B cell (primary cell): ENCODE measurements around the gene TBC1D22B. TPM values are rescaled to one million over a fixed set of nuclear protein-coding genes. Genes with fewer than 3 reads are reported as not detected.

Experiments used
- ATAC-seq: fragments of 200-7000 bp; cut with Tn5 transposase; one replicate; pipeline ENCODE4 v1.10.0; 2021; ENCODE audit warnings: low read depth, mild to moderate bottlenecking, moderate number of reproducible peaks, moderate library complexity
- CTCF ChIA-PET: fragments of 350-600 bp; sonication (Branson Sonifier 250); formaldehyde crosslinking; loops from one replicate; lab custom pipeline; 2021; ENCODE audit warnings: antibody characterized with exemption, inconsistent platforms; lab: Charles Lee
- POLR2A ChIA-PET: fragments of 350-600 bp; sonication (Branson Sonifier 250); formaldehyde crosslinking; loops from one replicate; lab custom pipeline; 2021; ENCODE audit warnings: antibody characterized with exemption; lab: Charles Lee
- DNase-seq: peaks from one replicate; pipeline ENCODE4 v3.0.0; 2013
- H2AFZ ChIP-seq: 2 replicates; pipeline ENCODE4 v1.6.1; 2012; ENCODE audit warnings: mild to moderate bottlenecking, low read depth, low read length; ENCODE audit not compliant: insufficient read depth, poor library complexity, severe bottlenecking
- H3K27ac ChIP-seq, 2 donors: 1 replicate in 1 of 2; 2 replicates in 1 of 2; pipeline ENCODE4 v1.5.1; 2012 to 2013; ENCODE audit warnings: low read length in 2 of 2, mild to moderate bottlenecking in 2 of 2, moderate library complexity in 1 of 2
- H3K27me3 ChIP-seq, 4 experiments: fragments of 200-600 bp in 1 of 4; sonication (generic) in 1 of 4; replicated peaks in 1 of 4; 1 replicate in 2 of 4; 2 replicates in 2 of 4; pipeline versions ENCODE4 v1.6.1 to v1.7.0; 2013 to 2016; ENCODE audit warnings: low read length in 3 of 4, mild to moderate bottlenecking in 2 of 4, mixed read lengths in 1 of 4, moderate library complexity in 1 of 4; ENCODE audit not compliant: insufficient read depth in 4 of 4, control insufficient read depth in 3 of 4; ENCODE audit errors: control extremely low read depth in 1 of 4
- H3K36me3 ChIP-seq, 2 experiments: replicated peaks in 1 of 2; 1 replicate in 1 of 2; 2 replicates in 1 of 2; pipeline versions ENCODE4 v1.6.1 to v1.7.1; 2013; ENCODE audit warnings: low read length in 1 of 2; ENCODE audit not compliant: insufficient read depth in 2 of 2, control insufficient read depth in 1 of 2; ENCODE audit errors: control extremely low read depth in 1 of 2, extremely low read depth in 1 of 2
- H3K4me1 ChIP-seq, 2 donors: fragments of 200-600 bp in 1 of 2; sonication (generic) in 1 of 2; 1 replicate in 1 of 2; 2 replicates in 1 of 2; pipeline versions ENCODE4 v1.5.1 to v1.6.1; 2013 to 2017; ENCODE audit warnings: low read length in 2 of 2; ENCODE audit not compliant: control insufficient read depth in 2 of 2, insufficient read depth in 2 of 2
- H3K4me2 ChIP-seq: replicated peaks from 2 replicates; pipeline ENCODE3; 2012; ENCODE audit warnings: mild to moderate bottlenecking, low read depth, low read length; ENCODE audit not compliant: poor library complexity, severe bottlenecking
- H3K4me3 ChIP-seq, 5 experiments: fragments of 200-600 bp in 1 of 5; sonication (generic) in 1 of 5; 1 replicate in 3 of 5; 2 replicates in 2 of 5; pipeline versions ENCODE4 v1.5.1 to v1.7.0; 2011 to 2016; ENCODE audit warnings: low read length in 4 of 5, mild to moderate bottlenecking in 4 of 5, low read depth in 2 of 5, control low read depth in 1 of 5, moderate library complexity in 1 of 5; ENCODE audit not compliant: insufficient read depth in 1 of 5; ENCODE audit errors: control extremely low read depth in 1 of 5, extremely low read depth in 1 of 5
- H3K79me2 ChIP-seq: fragments of 200-600 bp; sonication (generic); one replicate; pipeline ENCODE4 v1.6.0; 2016; ENCODE audit warnings: low read length; ENCODE audit not compliant: control insufficient read depth, insufficient read depth
- H3K9ac ChIP-seq: fragments of 200-600 bp; sonication (generic); 2 replicates; pipeline ENCODE4 v1.6.1; 2017; ENCODE audit warnings: mild to moderate bottlenecking, low read length, moderate library complexity
- H3K9me3 ChIP-seq, 3 donors: one replicate each; pipeline versions ENCODE4 v1.6.1 to v1.7.1; 2013; ENCODE audit warnings: low read length in 2 of 3; ENCODE audit not compliant: control insufficient read depth in 2 of 3, insufficient read depth in 1 of 3; ENCODE audit errors: control extremely low read depth in 1 of 3
- H4K20me1 ChIP-seq: 2 replicates; pipeline ENCODE4 v1.6.0; 2012; ENCODE audit warnings: mild to moderate bottlenecking, low read length; ENCODE audit not compliant: insufficient read depth, control insufficient read depth, poor library complexity, severe bottlenecking
- H3K27ac Mint-ChIP-seq: one replicate; pipeline ENCODE4 v1.8.0; 2021; ENCODE audit warnings: mixed read lengths
- H3K27me3 Mint-ChIP-seq: one replicate; pipeline ENCODE4 v1.8.0; 2021; ENCODE audit warnings: mixed read lengths
- H3K4me1 Mint-ChIP-seq: one replicate; pipeline ENCODE4 v1.8.0; 2021; ENCODE audit warnings: mixed read lengths
- H3K4me3 Mint-ChIP-seq: one replicate; pipeline ENCODE4 v1.8.0; 2021; ENCODE audit warnings: mixed read lengths
- H3K9me3 Mint-ChIP-seq: one replicate; pipeline ENCODE4 v1.8.0; 2022; ENCODE audit warnings: mixed read lengths; ENCODE audit not compliant: insufficient read depth
- EZH2 ChIP-seq: IDR thresholded peaks from 2 replicates; pipeline ENCODE4 v1.6.1; 2012; ENCODE audit warnings: borderline replicate concordance, low read depth, mild to moderate bottlenecking, moderate library complexity, low read length; ENCODE audit not compliant: insufficient read depth, poor library complexity, severe bottlenecking
- WGBS: methylation state at CpG from one replicate; pipeline ENCODE4 v1.1.5; 2013; ENCODE audit warnings: missing lambda C conversion rate; ENCODE audit not compliant: insufficient coverage; 5-methylcytosine and 5-hydroxymethylcytosine counted together
- intact Hi-C: fragments of 100-400 bp; cut with micrococcal nuclease; formaldehyde crosslinking; loops from one replicate; pipeline ENCODE4 v1.10.0; 2022
- polyA plus RNA-seq: library from polyadenylated mRNA; depleted of rRNA; stranded (reverse); fragments of >200 nt; gene quantifications from 2 replicates; pipeline ENCODE4 v1.2.3, GENCODE V29; 2012
- total RNA-seq, 2 donors: library from RNA; stranded (reverse); fragments of 120-200 nt in 1 of 2; gene quantifications; 1 replicate in 1 of 2; 2 replicates in 1 of 2; pipeline versions ENCODE4 v1.2.3 to v1.2.4, GENCODE V29; 2013 to 2022
- TF ChIP-seq, protein P1 (sequence below): fragments of 200-600 bp; IDR thresholded peaks from one replicate; pipeline ENCODE4 v1.8.0; 2022; ENCODE audit warnings: antibody characterized with exemption, mild to moderate bottlenecking

Gene TBC1D22B
- total and polyA plus RNA-seq, 2 donors (not counting 1 experiment from before 2014, with no cell fraction given) = 5.1 to 12.5 TPM

- Histone ChIP-seq H3K4me1 (peaks cover 4 to 12% of the 10 kb centered on the region in 2 donors), H3K27me3 (peaks cover 0 to 4% (median 0%) of the 10 kb centered on the region in 4 experiments), H3K9me3 (no peaks in the 10 kb centered on the region), H4K20me1 (no peaks in the 10 kb centered on the region), H2AFZ (no peak overlapping the region), H3K4me3 (no peak overlapping the region), H3K36me3 (no peaks in the 10 kb centered on the region), H3K4me2 (no peak overlapping the region), H3K79me2 (no peaks in the 10 kb centered on the region), H3K9ac (no peak overlapping the region), H3K27ac (no peak overlapping the region)
- ATAC-seq (peak; percentile 71), DNase-seq (peak; percentile 85)
- no peaks in the 10 kb centered on the region for H3K27me3 Mint-ChIP-seq
- TF ChIP-seq, protein P1, sequence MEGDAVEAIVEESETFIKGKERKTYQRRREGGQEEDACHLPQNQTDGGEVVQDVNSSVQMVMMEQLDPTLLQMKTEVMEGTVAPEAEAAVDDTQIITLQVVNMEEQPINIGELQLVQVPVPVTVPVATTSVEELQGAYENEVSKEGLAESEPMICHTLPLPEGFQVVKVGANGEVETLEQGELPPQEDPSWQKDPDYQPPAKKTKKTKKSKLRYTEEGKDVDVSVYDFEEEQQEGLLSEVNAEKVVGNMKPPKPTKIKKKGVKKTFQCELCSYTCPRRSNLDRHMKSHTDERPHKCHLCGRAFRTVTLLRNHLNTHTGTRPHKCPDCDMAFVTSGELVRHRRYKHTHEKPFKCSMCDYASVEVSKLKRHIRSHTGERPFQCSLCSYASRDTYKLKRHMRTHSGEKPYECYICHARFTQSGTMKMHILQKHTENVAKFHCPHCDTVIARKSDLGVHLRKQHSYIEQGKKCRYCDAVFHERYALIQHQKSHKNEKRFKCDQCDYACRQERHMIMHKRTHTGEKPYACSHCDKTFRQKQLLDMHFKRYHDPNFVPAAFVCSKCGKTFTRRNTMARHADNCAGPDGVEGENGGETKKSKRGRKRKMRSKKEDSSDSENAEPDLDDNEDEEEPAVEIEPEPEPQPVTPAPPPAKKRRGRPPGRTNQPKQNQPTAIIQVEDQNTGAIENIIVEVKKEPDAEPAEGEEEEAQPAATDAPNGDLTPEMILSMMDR = peak; percentile 93
- no peak for TF ChIP-seq EZH2
- peaks cover 14% of the 10 kb centered on the region for H3K4me1 Mint-ChIP-seq
- no peak overlapping the region for H3K27ac Mint-ChIP-seq
- intact Hi-C loops = loop anchor here (1.0 to 10.0 kb wide), 7 partner anchors 38 to 596 kb away; partner anchors contain the start of gene C6orf89
- POLR2A ChIA-PET = interaction anchor here (1.0 kb wide), 1 partner anchor 38 kb away, joined by 4 read pairs; no protein-coding TSS in a partner anchor
- CTCF ChIA-PET = interaction anchor here (0.7 to 17.8 kb wide), 37 partner anchors 10 to 596 kb away, joined by 3 to 587 read pairs (median 5); partner anchors contain the start of genes C6orf89, MTCH1, PIM1 and PPIL1
- no peaks in the 10 kb centered on the region for H3K9me3 Mint-ChIP-seq
- H3K4me3 Mint-ChIP-seq = no peak overlapping the region
- WGBS = 100% methylated on average over 5 of the region's 7 CpGs
Observed at GRCh38 chr6:37210313-37210968, 47.1 kb upstream of the TBC1D22B start.

GRCh38 chr6:37212268-37212667 lies 45.3 kb upstream of the TBC1D22B start:
- Histone ChIP-seq H2AFZ (no peak overlapping the region), H3K27me3 (peaks cover 0 to 4% (median 0%) of the 10 kb centered on the region in 4 experiments), H4K20me1 (no peaks in the 10 kb centered on the region), H3K4me1 (peaks cover 4 to 9% of the 10 kb centered on the region in 2 donors), H3K9ac (no peak overlapping the region), H3K4me2 (no peak overlapping the region), H3K9me3 (no peaks in the 10 kb centered on the region), H3K36me3 (no peaks in the 10 kb centered on the region), H3K27ac (no peak overlapping the region), H3K4me3 (no peak overlapping the region), H3K79me2 (no peaks in the 10 kb centered on the region)
- Mint-ChIP-seq H3K27ac (no peak overlapping the region), H3K4me1 (peaks cover 9% of the 10 kb centered on the region), H3K27me3 (no peaks in the 10 kb centered on the region), H3K9me3 (no peaks in the 10 kb centered on the region), H3K4me3 (no peak overlapping the region)
- CTCF ChIA-PET = interaction anchor here (1.1 to 17.8 kb wide), 4 partner anchors 35 to 447 kb away, joined by 5 to 587 read pairs (median 260); partner anchors contain the start of gene PIM1
- TF ChIP-seq EZH2 = no peak
- TF ChIP-seq, protein P1 = no peak
- DNase-seq (no peak), ATAC-seq (no peak)
- intact Hi-C loops = loop anchor here (10.0 kb wide), 1 partner anchor 597 kb away; no protein-coding TSS in a partner anchor
- POLR2A ChIA-PET = no interaction called here
- 95% methylated on average over 6 of the region's 9 CpGs for WGBS
